ENCODE results near the gene ACTR5.

The ACTR5 gene

DNA sequence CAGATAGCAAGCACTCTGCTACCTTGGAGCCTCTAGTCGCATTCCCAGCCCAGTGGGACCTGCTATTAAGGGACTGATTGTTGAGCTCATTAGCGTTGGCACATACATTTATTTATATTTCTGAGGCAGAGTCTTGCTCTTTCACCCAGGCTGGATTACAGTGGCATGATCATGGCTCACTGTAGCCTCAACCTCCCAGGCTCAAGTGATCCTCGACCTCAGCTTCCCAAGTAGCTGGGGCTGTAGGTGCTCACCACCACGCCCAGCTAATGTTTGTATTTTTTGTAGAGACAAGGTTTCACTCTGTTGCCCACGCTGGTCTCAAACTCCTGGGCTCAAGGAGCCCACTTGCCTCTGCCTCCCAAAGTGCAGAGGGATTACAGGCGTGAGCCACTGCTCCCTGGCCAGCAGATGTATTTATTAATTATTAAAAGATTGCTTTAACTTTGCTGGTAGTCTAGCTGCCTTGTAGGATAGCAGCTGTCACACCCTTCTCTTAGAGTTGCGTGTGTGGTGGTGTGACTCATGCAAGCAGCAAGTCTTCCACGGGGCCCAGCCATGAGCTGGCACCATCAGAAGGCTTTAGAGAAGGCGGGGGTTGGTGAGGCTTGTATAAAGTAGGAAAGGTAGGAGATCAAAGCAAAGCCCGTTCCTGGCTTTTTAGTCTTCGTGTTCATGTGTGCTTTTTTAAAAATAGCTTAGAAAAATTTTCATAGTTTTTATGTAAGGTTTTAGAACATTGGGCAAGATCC is 16.5 kb downstream of the ACTR5 start:
- no peak for TF ChIP-seq CTCF (conservative IDR thresholded peaks at IDR 0.05; ENCODE audit: low read depth, low read length)
- peak; percentile 87 for DNase-seq (ENCODE audit: low read depth)
- H3K4me3 ChIP-seq (ENCODE audit: low read depth, low read length): no peak overlapping the region

- no peak overlapping the region for H3K4me3 ChIP-seq (ENCODE audit: low read depth, low read length)
- TF ChIP-seq CTCF (conservative IDR thresholded peaks at IDR 0.05; ENCODE audit: low read depth, low read length): no peak
- peak; percentile 9 for DNase-seq (ENCODE audit: low read depth)
These were observed 17.8 kb downstream of the ACTR5 start for GRCh38 chr20:38766071-38766470.

- H3K4me3 ChIP-seq (ENCODE audit: low read depth, low read length): no peak overlapping the region
- no peak for DNase-seq (ENCODE audit: low read depth)
- TF ChIP-seq CTCF (conservative IDR thresholded peaks at IDR 0.05; ENCODE audit: low read depth, low read length): no peak
These were observed 21.4 kb downstream of the ACTR5 start for GRCh38 chr20:38769376-38770295.

DNA sequence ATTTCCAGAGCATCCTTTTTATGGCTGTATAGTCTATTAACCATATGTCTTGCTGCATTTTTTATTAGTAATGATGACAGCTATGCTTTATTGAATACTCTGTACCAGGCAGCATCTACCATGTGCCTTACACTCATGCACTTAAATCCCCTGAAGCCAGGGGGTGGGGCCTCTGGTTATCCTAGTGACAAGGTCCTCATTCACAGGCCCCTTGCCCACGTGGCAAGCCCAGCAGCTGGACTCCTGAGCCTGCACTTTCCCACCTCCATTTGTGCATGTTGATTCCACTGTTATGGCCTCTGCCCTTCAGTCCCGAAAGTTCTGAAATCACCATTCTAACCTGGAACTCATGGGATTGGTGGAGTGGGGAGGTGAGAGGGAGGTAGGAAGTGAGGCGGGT is 22.3 kb downstream of the ACTR5 start:
- no peak for DNase-seq (ENCODE audit: low read depth)
- H3K4me3 ChIP-seq (ENCODE audit: low read depth, low read length): no peak overlapping the region
- TF ChIP-seq CTCF (conservative IDR thresholded peaks at IDR 0.05; ENCODE audit: low read depth, low read length): no peak

- no peak for TF ChIP-seq CTCF (conservative IDR thresholded peaks at IDR 0.05; ENCODE audit: low read depth, low read length)
- no peak overlapping the region for H3K4me3 ChIP-seq (ENCODE audit: low read depth, low read length)
- DNase-seq (ENCODE audit: low read depth): no peak
These were observed 22.7 kb downstream of the ACTR5 start for GRCh38 chr20:38770970-38771369.

- TF ChIP-seq CTCF (conservative IDR thresholded peaks at IDR 0.05; ENCODE audit: low read depth, low read length): no peak
- DNase-seq (ENCODE audit: low read depth): no peak
- no peak overlapping the region for H3K4me3 ChIP-seq (ENCODE audit: low read depth, low read length)
These were observed 23.4 kb downstream of the ACTR5 start for GRCh38 chr20:38771621-38772020.

Measured in choroid plexus epithelial cell (primary cell).